PC-9 (cell line): Measurements from ENCODE around the gene PIEZO2.

ENCODE experiments used
- EZH2 ChIP-seq: fragments of 200-600 bp; sonication (generic); IDR thresholded peaks from 2 replicates; pipeline ENCODE4 v1.8.0; 2017; ENCODE audit warnings: antibody characterized with exemption, low read depth
- TF ChIP-seq, protein P1 (sequence below): fragments of 200-600 bp; sonication (generic); conservative IDR thresholded peaks from 2 replicates; pipeline ENCODE4 v1.6.1; 2017; ENCODE audit warnings: mixed run types, antibody characterized with exemption, mild to moderate bottlenecking, moderate library complexity

- TF ChIP-seq, protein P1, sequence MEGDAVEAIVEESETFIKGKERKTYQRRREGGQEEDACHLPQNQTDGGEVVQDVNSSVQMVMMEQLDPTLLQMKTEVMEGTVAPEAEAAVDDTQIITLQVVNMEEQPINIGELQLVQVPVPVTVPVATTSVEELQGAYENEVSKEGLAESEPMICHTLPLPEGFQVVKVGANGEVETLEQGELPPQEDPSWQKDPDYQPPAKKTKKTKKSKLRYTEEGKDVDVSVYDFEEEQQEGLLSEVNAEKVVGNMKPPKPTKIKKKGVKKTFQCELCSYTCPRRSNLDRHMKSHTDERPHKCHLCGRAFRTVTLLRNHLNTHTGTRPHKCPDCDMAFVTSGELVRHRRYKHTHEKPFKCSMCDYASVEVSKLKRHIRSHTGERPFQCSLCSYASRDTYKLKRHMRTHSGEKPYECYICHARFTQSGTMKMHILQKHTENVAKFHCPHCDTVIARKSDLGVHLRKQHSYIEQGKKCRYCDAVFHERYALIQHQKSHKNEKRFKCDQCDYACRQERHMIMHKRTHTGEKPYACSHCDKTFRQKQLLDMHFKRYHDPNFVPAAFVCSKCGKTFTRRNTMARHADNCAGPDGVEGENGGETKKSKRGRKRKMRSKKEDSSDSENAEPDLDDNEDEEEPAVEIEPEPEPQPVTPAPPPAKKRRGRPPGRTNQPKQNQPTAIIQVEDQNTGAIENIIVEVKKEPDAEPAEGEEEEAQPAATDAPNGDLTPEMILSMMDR, result no peak
- no peak for TF ChIP-seq EZH2
These were observed 381.7 kb downstream of the PIEZO2 start for GRCh38 chr18:10767658-10768057.
